Activated CD8-positive, alpha-beta memory T cell treated with anti-CD3 and anti-CD28 coated beads for 36 hours (primary cell): Measurements from ENCODE around the gene BIRC6. TPM values are rescaled to one million over a fixed set of nuclear protein-coding genes. Genes with fewer than 3 reads are reported as not detected.
"Not testable (repeated sequence)": the region's sequence is repeated elsewhere in the genome, so short reads cannot be mapped to it uniquely, and the experiment has no call there.

Source experiments
- CTCF ChIA-PET: fragments of 350-600 bp; sonication (Branson Sonifier 250); formaldehyde crosslinking; loops from one replicate; lab custom pipeline; 2021; ENCODE audit warnings: antibody characterized with exemption; lab: Charles Lee
- POLR2A ChIA-PET: fragments of 350-600 bp; sonication (Branson Sonifier 250); formaldehyde crosslinking; loops from one replicate; lab custom pipeline; 2021; ENCODE audit warnings: antibody characterized with exemption; lab: Charles Lee
- total RNA-seq, 2 experiments: library from RNA; stranded (reverse); gene quantifications; one replicate each; pipeline ENCODE4 v1.2.3, GENCODE V29; 2021

The BIRC6 gene
- total RNA-seq, 2 experiments from 2014 or later, result 71.2 to 73.6 TPM

DNA sequence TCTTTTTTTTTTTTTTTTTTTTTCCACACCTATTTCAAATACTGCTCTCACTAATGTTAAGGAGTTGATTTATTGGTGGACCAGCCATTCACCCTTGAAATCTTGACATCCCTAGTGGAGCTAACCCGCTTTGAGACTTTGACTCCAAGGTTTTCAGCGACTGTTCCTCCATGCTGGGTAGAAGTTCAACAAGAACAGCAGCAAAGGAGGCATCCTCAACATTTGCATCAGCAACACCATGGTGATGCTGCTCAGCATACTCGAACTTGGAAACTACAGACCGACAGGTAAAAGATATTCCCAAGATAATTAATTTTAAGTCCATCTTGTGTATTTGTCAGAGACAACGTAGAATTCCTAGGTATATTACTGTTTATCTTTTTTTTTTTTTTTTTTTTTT is 74.0 kb downstream of the BIRC6 start:
- ChIA-PET CTCF (interaction anchor here (0.7 kb wide), 1 partner anchor 134 kb away, joined by 3 read pairs; no protein-coding TSS in a partner anchor), POLR2A (no interaction called here)

DNA sequence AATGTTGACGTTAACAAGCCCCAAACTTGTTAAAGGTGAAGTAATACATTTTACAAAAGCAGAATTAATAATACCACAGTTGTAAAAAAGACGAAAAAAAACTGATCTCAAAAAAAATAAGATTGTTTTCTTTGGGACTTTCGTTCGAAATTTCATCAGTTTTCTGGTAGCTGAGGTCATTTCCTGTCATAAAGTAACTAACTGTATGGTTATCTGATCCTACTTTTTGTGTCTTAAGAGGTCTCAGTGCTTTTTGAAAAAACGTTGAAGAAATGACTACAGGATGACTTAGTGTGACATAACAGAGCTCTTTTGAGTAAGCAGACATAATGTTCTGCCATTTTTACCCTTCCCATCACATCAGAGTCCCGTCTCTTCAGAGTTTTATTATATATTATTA is 79.3 kb downstream of the BIRC6 start:
- CTCF ChIA-PET, result no interaction called here
- POLR2A ChIA-PET, result no interaction called here

DNA sequence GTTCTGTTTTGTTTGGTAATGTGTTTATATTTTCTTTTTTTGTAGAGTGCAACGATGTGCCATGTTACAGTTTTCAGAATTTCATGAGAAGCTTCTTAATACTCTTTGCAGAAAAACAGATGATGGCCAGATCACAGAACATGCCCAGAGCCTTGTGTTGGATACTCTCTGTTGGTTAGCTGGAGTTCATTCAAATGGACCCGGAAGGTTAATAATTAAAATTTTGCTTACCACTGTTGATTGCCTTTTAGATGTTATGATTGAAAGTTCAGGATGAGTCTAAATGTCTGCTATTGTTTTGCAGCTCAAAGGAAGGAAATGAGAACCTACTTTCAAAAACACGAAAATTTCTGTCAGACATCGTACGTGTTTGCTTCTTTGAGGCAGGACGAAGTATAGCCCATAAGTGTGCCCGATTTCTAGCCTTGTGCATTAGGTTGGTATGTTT is 85.2 kb downstream of the BIRC6 start:
- POLR2A ChIA-PET, result interaction anchor here (0.5 kb wide), 1 partner anchor 208 kb away, joined by 3 read pairs; no protein-coding TSS in a partner anchor
- CTCF ChIA-PET, result no interaction called here

DNA sequence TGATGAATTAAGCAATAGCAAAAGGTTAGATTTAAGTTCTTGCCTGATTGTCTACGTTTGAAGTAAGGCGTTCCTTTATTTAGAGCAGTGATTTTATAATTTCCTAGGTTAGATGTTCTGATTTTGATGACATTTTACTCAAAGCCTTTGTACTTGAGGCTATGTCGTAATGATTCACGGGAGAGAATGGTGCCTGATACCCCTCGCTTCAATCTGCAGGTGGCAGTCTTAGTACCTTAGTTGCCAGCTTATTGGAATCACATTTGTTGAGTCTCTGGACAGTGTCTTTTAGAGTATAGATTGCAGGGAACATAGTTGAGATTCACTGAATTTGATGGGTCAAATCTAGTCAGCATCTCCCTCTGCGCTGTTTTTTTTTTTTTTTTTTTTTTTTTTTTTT is 89.5 kb downstream of the BIRC6 start:
- CTCF ChIA-PET, result no interaction called here
- POLR2A ChIA-PET, result no interaction called here

DNA sequence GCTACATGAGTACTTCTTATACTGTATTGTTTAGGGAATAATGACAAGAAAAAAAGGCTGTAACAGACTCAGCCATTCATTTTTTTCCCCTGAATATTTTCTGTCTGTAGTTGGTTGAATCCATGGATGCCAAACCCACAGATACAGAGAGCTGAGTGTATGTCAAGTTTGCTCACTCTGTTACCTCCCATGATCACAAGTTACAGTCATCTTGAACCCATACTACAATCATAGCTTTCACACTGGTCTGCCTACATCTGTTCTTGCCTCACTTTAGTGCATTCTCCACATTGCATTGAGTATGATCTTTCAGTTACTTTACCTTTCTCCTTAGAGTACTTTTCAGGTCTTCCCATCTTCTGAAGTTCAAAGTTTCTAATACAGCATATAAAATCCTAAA is 94.0 kb downstream of the BIRC6 start:
- ChIA-PET CTCF (no interaction called here), POLR2A (no interaction called here)

DNA sequence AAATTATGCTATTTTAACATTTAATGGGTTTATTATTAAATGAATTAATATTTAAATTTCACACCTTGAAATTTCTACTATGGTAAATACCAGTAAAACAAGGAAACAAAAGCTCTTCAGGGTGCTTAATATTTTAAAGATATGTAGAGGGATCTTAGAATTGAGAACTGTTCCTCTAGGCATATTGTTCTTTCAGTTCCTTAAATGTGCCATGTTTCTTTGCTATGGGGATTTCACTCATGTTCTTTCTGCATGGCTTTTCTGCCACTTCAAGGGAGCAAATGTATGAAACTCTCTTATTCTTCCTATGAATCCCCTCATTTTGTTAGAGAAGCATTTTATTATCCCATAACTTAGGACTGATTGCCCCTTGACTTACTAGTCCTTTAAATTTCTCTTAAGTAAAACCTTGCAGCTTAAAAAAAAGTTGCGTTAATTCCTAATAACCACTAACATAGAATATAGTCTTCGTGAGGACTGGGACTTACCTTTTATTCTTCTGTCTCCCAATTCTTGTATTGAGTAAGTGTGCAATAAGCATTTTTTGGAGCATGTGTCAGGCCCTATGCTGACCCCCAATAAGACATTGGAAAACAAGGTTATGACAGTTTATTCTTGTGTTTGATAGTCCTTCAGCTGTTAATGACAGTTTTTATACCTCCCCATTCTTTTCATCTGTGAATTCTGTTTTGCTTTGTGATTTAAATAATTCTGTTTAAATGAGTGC is 95.7 kb downstream of the BIRC6 start:
- ChIA-PET POLR2A (no interaction called here), CTCF (no interaction called here)

DNA sequence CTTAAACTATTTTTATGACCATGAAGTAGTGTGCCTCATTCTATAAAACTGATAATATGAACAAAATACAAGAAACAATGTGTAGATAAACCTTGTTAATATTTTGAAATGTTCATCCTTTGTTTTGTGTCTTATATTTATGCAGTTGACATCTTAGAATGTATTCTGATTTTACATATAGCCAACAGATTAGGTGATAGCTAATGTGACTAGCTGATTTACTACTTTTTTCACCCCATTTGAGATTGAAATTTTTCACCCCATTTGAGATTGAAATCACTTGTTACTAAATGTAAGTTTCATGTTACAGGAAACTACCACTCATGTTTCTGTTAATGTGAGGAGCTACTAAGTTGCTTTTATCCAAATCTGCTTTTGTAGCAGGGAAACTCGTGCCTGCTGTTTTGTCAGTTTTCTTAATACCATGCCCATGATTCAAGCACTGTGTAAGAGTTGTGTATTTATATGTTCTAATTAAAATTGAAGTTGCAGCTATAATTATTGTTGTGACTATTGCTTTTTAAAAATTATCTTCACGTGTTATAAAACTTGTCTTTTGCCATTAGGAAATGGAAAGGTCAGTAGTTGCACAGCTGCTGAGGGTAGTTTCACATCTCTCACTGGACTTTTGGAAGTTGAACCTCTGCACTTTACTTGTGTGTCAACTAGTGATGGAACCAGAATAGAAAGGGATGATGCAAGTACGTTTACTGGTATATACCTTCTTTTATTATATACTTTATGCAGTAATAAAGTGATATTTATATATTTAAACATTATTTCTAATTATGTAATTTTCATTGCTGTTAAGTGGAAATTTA is 96.6 kb downstream of the BIRC6 start:
- CTCF ChIA-PET, result no interaction called here
- POLR2A ChIA-PET, result no interaction called here

DNA sequence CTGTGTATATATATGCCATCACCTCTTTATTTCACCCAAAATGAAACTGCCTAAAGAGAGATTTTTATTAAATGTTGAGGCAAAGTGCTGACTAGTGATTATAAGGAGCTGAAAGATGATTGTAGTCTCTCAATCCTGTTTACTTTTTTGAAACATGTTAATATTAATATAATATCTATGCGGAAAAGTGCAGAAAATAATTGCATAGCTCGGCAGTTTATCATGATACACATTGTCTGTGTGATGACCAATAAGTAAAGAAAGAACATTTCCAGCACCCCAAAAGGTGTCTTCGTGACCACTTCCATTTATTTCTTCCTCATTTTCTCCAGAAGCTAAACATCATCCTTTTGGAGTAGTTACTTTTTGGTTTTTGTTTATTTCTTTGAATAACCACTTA is 99.0 kb downstream of the BIRC6 start:
- CTCF ChIA-PET, result interaction anchor here (0.7 kb wide), 1 partner anchor 10 kb away, joined by 4 read pairs; no protein-coding TSS in a partner anchor
- POLR2A ChIA-PET, result no interaction called here

DNA sequence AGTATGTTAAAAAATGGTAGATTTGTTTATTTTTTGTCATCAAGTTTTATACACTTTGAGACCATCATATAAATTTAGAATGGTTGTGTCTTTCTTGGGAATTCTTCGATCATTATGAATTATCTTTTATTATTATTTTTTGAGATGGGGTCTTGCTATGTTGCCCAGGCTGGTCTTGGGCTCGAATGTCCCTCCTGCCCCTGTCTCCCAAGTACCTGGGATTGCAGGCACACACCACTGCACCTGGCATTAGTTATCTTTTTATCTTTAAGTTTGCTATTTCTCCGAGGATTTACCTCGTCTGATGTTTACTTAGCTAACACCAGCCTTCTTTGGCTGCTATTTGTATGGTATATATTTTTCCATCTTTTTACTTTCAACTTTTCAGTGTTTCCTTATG is 100.0 kb downstream of the BIRC6 start:
- ChIA-PET CTCF (no interaction called here), POLR2A (no interaction called here)

DNA sequence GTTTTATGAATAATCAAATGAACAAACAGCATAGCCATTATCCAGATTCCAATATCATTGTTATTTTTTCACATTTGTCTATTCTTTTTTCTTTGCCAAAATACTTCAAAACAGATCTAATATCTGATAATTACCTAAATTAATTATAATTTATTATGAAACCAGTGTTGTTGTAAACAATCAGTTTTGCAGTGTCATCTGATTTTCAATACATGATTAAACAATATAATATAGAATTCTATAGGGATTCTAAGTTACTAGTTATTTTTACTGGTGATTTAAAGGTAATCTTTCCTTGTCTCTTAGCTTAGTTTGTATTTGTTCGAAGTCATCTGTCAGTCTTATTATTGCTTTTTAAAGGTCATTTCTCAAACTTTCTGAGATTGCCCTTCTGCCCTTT is 101.0 kb downstream of the BIRC6 start:
- ChIA-PET POLR2A (no interaction called here), CTCF (no interaction called here)

DNA sequence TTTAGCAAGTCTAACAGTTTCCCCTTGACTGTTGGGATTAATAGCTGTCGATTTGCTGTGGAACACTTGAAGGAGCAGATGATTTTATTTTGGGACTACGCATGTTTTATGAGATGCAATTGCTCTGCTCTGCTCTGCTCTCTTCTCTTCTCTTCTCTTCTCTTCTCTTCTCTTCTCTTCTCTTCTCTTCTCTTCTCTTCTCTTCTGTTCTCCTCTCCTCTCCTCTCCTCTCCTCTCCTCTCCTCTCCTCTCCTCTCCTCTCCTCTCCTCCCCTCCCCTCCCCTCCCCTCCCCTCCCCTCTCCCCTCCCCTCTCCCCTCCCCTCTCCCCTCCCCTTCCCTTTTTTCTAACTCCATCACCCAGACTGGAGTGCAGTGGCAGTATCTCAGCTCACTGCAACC is 104.0 kb downstream of the BIRC6 start:
- POLR2A ChIA-PET, result not testable (repeated sequence)
- CTCF ChIA-PET, result interaction anchor here (0.5 kb wide), 1 partner anchor 13 kb away, joined by 4 read pairs; no protein-coding TSS in a partner anchor

DNA sequence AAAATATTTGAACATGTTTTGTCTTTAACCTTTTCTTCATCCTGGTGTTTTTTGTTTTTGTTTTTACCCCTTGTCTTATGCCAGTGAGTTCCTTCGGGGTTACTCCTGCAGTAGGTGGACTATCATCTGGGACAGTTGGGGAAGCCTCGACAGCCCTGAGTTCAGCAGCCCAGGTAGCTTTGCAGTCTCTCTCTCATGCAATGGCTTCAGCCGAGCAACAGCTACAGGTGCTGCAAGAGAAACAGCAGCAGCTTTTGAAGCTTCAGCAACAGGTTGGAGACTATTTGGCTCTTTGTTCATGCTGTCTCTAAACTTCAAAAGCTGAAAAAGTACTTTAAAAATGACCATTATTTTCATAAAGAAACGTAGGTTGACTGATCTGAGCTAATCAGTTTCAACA is 106.3 kb downstream of the BIRC6 start:
- ChIA-PET POLR2A (no interaction called here), CTCF (no interaction called here)

DNA sequence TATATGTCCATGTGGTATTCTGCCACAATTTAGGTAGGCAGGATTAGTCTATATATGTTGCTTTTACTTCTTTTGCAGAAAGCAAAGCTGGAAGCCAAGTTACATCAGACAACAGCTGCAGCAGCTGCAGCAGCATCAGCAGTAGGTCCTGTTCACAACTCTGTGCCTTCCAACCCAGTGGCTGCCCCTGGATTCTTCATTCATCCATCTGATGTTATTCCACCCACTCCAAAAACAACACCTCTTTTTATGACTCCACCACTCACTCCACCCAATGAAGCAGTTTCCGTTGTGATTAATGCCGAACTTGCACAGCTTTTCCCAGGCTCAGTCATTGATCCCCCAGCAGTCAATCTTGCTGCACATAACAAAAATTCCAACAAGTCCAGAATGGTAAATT is 107.6 kb downstream of the BIRC6 start:
- ChIA-PET POLR2A (no interaction called here), CTCF (no interaction called here)

DNA sequence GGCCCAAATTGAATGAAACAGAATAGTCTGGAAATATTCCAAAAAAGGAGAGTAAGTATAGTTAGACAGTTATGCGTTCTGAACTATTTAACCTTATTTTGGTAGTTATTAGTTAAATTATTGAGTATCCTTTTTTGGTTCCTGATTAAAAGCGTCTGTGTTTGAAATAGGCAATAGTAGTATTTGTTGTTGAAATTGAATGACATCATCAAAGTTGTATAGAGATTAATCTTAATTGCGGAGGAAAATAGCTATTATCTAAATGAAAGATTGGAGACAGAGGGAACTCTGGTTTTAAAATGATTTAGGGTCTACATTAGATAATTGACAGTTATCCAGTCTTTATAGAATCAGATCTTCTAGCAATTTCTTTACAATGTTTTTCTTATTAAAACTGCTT is 115.8 kb downstream of the BIRC6 start:
- ChIA-PET CTCF (no interaction called here), POLR2A (no interaction called here)

DNA sequence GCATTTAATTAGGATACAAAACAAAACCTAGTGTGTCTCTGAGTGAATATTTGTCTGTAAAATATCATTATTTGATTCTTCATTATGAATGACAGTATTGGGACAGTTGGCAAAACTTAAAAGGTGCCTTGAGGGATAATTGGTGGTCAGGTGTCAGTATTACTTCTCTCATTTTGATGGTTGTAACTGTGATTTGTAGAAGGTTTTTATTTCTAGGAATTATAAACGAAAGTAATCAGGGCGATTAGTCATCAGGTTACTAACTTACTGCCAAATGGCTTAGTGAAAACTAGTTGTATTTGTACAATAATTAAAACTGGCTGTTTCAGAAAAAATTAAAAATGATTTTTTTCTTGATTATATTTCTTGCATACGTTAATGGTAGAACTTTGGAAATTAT is 117.6 kb downstream of the BIRC6 start:
- ChIA-PET CTCF (interaction anchor here (0.7 kb wide), 1 partner anchor 13 kb away, joined by 4 read pairs; no protein-coding TSS in a partner anchor), POLR2A (no interaction called here)

DNA sequence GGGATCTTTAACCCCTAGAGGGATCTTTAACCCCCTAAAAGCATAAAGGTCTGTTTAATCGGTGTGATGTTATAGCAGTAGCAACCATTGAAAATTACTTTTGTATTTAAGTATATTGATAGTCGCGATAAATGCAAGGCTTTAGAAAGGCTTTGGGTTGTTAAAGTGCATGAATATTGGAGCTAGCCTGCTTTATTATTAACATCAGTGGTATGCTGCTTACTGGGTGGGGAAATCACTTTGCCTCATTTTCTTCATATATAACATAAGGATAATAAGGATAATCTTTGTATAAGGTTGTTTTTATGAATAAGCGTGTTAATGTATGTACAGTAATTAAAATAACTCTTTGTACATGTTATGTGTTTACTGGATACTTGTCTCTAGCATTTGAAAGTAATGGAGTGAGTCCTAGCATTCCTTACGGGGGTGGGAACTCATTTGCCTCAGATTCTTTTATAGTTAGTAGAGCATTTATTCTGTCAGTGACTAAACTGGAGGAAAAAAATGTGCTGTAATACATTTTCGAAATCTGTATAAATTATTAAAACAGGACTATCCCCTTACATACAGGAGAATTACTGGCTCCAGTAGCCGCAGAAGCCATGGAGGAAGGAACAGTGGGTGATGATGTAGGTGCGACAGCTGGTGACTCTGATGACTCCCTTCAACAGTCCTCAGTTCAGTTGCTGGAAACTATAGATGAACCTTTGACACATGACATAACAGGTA is 122.2 kb downstream of the BIRC6 start:
- ChIA-PET CTCF (no interaction called here), POLR2A (no interaction called here)

DNA sequence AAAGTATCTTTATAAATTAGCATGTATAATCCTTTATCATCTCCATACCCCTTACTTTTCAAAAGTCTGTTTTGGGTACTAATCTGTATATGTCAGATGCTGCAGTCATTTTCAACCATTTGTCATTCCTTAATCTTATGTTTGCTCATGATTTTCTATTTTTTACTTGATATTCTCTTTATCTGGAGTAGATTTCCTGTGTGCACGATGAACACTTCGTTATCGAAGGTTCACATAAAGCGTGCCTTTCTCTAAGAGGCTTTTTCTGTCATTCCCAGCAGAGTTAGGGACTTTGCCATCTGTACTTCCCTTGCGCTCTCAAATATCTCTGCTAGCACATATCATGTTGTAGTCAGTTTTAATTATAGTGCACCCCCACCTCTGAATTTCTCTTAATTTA is 123.2 kb downstream of the BIRC6 start:
- ChIA-PET CTCF (no interaction called here), POLR2A (no interaction called here)

DNA sequence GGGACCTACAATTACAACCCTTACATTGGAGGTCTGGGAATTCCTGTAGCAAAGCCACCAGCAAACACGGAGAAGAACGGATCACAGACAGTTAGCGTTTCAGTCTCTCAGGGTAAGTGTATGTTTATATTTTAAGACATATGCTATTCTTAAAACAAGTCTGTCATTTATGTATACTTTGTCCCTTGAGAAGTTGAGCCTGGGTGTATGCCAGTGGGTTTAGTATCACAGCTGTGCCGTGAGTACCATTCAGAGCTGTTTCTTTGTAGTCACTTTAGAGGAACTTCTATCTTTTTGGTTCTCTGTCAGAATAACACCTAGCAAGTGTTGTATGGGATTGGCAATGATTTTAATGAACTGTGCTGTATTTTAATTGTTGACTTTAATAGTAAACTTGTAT is 125.6 kb downstream of the BIRC6 start:
- POLR2A ChIA-PET, result no interaction called here
- CTCF ChIA-PET, result no interaction called here

DNA sequence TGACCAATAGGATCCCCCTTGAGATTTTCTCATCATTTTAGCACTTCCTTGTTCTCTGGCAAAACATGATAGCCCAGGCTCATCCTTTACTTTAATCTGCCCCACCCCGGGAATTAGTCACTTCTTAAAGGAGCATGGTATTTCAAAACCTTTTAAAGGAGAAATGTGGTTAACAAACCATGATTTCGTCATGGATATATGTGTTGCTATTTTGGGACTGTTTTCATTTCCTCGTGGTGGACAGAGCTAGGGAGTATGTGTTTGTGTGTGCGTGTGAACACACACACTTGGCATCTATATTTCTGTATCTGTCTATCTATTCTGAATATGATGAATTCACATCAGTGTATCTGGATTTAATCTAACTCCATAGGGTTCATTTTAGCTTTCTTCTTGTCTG is 128.1 kb downstream of the BIRC6 start:
- POLR2A ChIA-PET, result no interaction called here
- CTCF ChIA-PET, result no interaction called here

DNA sequence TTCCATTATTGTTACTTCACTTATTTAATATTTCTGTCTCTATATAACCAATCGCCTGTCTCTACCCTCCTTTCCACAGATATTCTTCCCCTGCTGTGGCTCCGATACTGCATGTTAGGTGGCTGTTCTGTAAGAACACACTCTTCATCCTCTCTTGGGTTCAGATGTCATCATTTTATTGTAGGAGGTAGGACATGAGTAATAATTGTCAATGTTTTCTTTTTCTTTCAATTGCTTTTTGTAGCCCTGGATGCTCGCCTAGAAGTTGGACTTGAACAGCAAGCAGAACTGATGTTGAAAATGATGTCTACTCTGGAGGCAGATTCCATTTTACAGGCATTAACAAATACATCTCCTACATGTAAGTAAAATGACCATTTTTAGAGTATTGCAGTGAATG is 128.6 kb downstream of the BIRC6 start:
- ChIA-PET POLR2A (no interaction called here), CTCF (no interaction called here)
